Endothelial cell of umbilical vein (primary cell): ENCODE data around the gene SOX18. TPM values are rescaled to one million over a fixed set of nuclear protein-coding genes. Genes with fewer than 3 reads are reported as not detected.

Experiments
- BruUV-seq: library from RNA; stranded (reverse); fragments of 400-500 nt; replicated peaks from 2 replicates; lab custom pipeline; 2021; lab: Mats Ljungman, UMichigan
- CTCF ChIA-PET: fragments of 300-600, 350-600 bp; sonication (Branson Sonifier 250); formaldehyde crosslinking; loops from one replicate; lab custom pipeline; 2021; ENCODE audit warnings: antibody characterized with exemption, inconsistent platforms; lab: Charles Lee
- POLR2A ChIA-PET: fragments of 300-600, 350-600 bp; sonication (Branson Sonifier 250); formaldehyde crosslinking; loops from one replicate; lab custom pipeline; 2021; ENCODE audit warnings: antibody characterized with exemption, inconsistent platforms; lab: Charles Lee
- DNase-seq: peaks from one replicate; pipeline ENCODE4 v3.0.0-alpha.2; 2011; ENCODE audit warnings: low read depth, low spot score
- FAIRE-seq: peaks from 2 replicates; lab custom pipeline; 2011; peaks lifted over from hg19 to GRCh38; lab: Jason Lieb, UNC
- H2AFZ ChIP-seq: 2 replicates; pipeline ENCODE4 v1.6.0; 2012; ENCODE audit warnings: low read depth, low read length, control low read depth, inconsistent platforms
- H3K27ac ChIP-seq: 2 replicates; pipeline ENCODE4 v1.5.1; 2011; ENCODE audit warnings: low read depth, mild to moderate bottlenecking, control low read depth, low read length, moderate library complexity; ENCODE audit not compliant: insufficient read depth
- H3K27me3 ChIP-seq, 2 experiments: 2 replicates each; pipeline versions ENCODE4 v1.6.0 to v1.6.1; 2011; ENCODE audit warnings: low read length in 2 of 2, mixed read lengths in 1 of 2; ENCODE audit not compliant: control insufficient read depth in 2 of 2, insufficient read depth in 2 of 2
- H3K36me3 ChIP-seq, 2 experiments: 2 replicates in 1 of 2; 3 replicates in 1 of 2; pipeline ENCODE4 v1.5.1; 2011; ENCODE audit warnings: low read length in 2 of 2, mild to moderate bottlenecking in 1 of 2, moderate library complexity in 1 of 2; ENCODE audit not compliant: control insufficient read depth in 2 of 2, insufficient read depth in 2 of 2; ENCODE audit errors: extremely low read depth in 1 of 2
- H3K4me1 ChIP-seq: 3 replicates; pipeline ENCODE4 v1.5.1; 2011; ENCODE audit warnings: mild to moderate bottlenecking, low read length; ENCODE audit not compliant: control insufficient read depth, insufficient read depth; ENCODE audit errors: extremely low read depth
- H3K4me2 ChIP-seq: 2 replicates; pipeline ENCODE4 v1.6.1; 2011; ENCODE audit warnings: low read length, control low read depth, mixed read lengths; ENCODE audit not compliant: insufficient read depth
- H3K4me3 ChIP-seq, 3 experiments: fragments of 200-600 bp in 1 of 3; sonication (generic), shearing (Covaris generic) in 1 of 3; replicated peaks in 1 of 3; 2 replicates each; pipeline ENCODE4 v1.5.1; 2011 to 2016; ENCODE audit warnings: control low read depth in 3 of 3, low read length in 3 of 3, mild to moderate bottlenecking in 2 of 3, inconsistent platforms in 1 of 3, low read depth in 1 of 3, moderate library complexity in 1 of 3; ENCODE audit not compliant: insufficient read depth in 1 of 3
- H3K79me2 ChIP-seq: 2 replicates; pipeline ENCODE4 v1.6.0; 2012; ENCODE audit warnings: low read length, inconsistent platforms; ENCODE audit not compliant: control insufficient read depth, insufficient read depth
- H3K9ac ChIP-seq: replicated peaks from 2 replicates; pipeline ENCODE3; 2011; ENCODE audit warnings: low read length, control low read depth; ENCODE audit not compliant: insufficient read depth; ENCODE audit errors: extremely low read depth
- H3K9me1 ChIP-seq: replicated peaks from 3 replicates; pipeline ENCODE4 v1.6.0; 2011; ENCODE audit warnings: mild to moderate bottlenecking, low read length; ENCODE audit not compliant: control insufficient read depth, insufficient read depth; ENCODE audit errors: extremely low read depth
- H3K9me3 ChIP-seq: replicated peaks from 2 replicates; pipeline ENCODE4 v1.5.1; 2012; ENCODE audit warnings: low read length, inconsistent platforms; ENCODE audit not compliant: control insufficient read depth, insufficient read depth
- H4K20me1 ChIP-seq: replicated peaks from 2 replicates; pipeline ENCODE3; 2011; ENCODE audit warnings: mild to moderate bottlenecking, low read length; ENCODE audit not compliant: control insufficient read depth, insufficient read depth; ENCODE audit errors: extremely low read depth
- POLR2AphosphoS5 ChIP-seq: IDR thresholded peaks from 2 replicates; pipeline ENCODE4 v1.6.1; 2012; ENCODE audit warnings: low read depth, mild to moderate bottlenecking, control low read depth, low read length, moderate library complexity; ENCODE audit not compliant: insufficient read depth
- dilution Hi-C: fragments of 300-500 bp; cut with MboI; formaldehyde crosslinking; loops from one replicate; pipeline ENCODE4 v1.15.0; 2019; ENCODE audit warnings: low sequenced_read_pairs; ENCODE audit not compliant: extremely low pct_ligation_motif_present
- intact Hi-C: fragments of 100-400 bp; cut with micrococcal nuclease; formaldehyde crosslinking; loops from one replicate; pipeline ENCODE4 v1.10.0; 2022
- polyA plus RNA-seq, 4 experiments: library from polyadenylated mRNA; depleted of rRNA in 3 of 4; stranded (reverse) in 3 of 4; unstranded in 1 of 4; fragments of >200 nt; gene quantifications; 2 replicates each; pipeline versions ENCODE4 v1.2.1 to v1.2.3, GENCODE V29; 2011 to 2012; ENCODE audit warnings: missing spikeins in 1 of 4
- total RNA-seq: library from RNA; stranded (reverse); gene quantifications from 2 replicates; pipeline ENCODE4 v1.2.3, GENCODE V29; 2021
- TF ChIP-seq, protein P1 (sequence below), 2 donors: IDR thresholded peaks; 1 replicate in 1 of 2; 2 replicates in 1 of 2; pipeline ENCODE4 v1.5.1; 2011; ENCODE audit warnings: low read length in 2 of 2, mild to moderate bottlenecking in 2 of 2, moderate library complexity in 2 of 2, control low read depth in 1 of 2, inconsistent platforms in 1 of 2, low read depth in 1 of 2; ENCODE audit not compliant: insufficient read depth in 1 of 2; ENCODE audit errors: extremely low read depth in 1 of 2

Gene SOX18
- total and polyA plus RNA-seq, 2 donors (not counting 3 experiments of a cell fraction or from before 2014, with no cell fraction given) = 20.9 to 175 TPM

- Histone ChIP-seq H2AFZ (no peak overlapping the region), H3K27me3 (no peaks in the 10 kb centered on the region), H3K4me2 (no peak overlapping the region), H3K27ac (no peak overlapping the region), H3K4me1 (peaks cover 5% of the 10 kb centered on the region), H3K36me3 (peaks cover 0 to 21% of the 10 kb centered on the region in 2 experiments), H3K9me1 (no peaks in the 10 kb centered on the region), H3K9ac (no peak overlapping the region), H3K9me3 (no peaks in the 10 kb centered on the region), H3K4me3 (no peak overlapping the region), H4K20me1 (no peaks in the 10 kb centered on the region), H3K79me2 (peaks cover 6% of the 10 kb centered on the region)
- intact Hi-C loops = no loop called here
- CTCF ChIA-PET = no interaction called here
- no peak for FAIRE-seq
- no TSS peak for BruUV-seq
- POLR2A ChIA-PET = no interaction called here
- TF ChIP-seq POLR2AphosphoS5 = no peak
- no peak for DNase-seq
- dilution Hi-C loops = no loop called here
Measured at GRCh38 chr20:64073476-64074183, 24.2 kb upstream of the SOX18 start.

- H3K4me3 ChIP-seq = no peak overlapping the region
- BruUV-seq = no TSS peak
- peaks cover 0 to 21% of the 10 kb centered on the region in 2 experiments for H3K36me3 ChIP-seq
- no peak overlapping the region for H2AFZ ChIP-seq
- CTCF ChIA-PET = interaction anchor here (1.2 to 1.5 kb wide), 3 partner anchors 19 to 34 kb away, joined by 3 to 5 read pairs (median 5); no protein-coding TSS in a partner anchor
- no peak overlapping the region for H3K4me2 ChIP-seq
- no peaks in the 10 kb centered on the region for H3K9me3 ChIP-seq
- no peak overlapping the region for H3K9ac ChIP-seq
- TF ChIP-seq, protein P1, sequence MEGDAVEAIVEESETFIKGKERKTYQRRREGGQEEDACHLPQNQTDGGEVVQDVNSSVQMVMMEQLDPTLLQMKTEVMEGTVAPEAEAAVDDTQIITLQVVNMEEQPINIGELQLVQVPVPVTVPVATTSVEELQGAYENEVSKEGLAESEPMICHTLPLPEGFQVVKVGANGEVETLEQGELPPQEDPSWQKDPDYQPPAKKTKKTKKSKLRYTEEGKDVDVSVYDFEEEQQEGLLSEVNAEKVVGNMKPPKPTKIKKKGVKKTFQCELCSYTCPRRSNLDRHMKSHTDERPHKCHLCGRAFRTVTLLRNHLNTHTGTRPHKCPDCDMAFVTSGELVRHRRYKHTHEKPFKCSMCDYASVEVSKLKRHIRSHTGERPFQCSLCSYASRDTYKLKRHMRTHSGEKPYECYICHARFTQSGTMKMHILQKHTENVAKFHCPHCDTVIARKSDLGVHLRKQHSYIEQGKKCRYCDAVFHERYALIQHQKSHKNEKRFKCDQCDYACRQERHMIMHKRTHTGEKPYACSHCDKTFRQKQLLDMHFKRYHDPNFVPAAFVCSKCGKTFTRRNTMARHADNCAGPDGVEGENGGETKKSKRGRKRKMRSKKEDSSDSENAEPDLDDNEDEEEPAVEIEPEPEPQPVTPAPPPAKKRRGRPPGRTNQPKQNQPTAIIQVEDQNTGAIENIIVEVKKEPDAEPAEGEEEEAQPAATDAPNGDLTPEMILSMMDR (IDR thresholded peaks at IDR 0.05; ENCODE audit: extremely low read depth in 1 of 2, insufficient read depth in 1 of 2, low read depth in 1 of 2, low read length in 2 of 2) = no peak
- H3K4me1 ChIP-seq = no peaks in the 10 kb centered on the region
- POLR2A ChIA-PET = no interaction called here
- DNase-seq (no peak), FAIRE-seq (no peak)
- H3K27ac ChIP-seq = no peak overlapping the region
- no peaks in the 10 kb centered on the region for H3K9me1 ChIP-seq
- dilution Hi-C loops = no loop called here
- peaks cover 2% of the 10 kb centered on the region for H3K79me2 ChIP-seq
- H4K20me1 ChIP-seq = no peaks in the 10 kb centered on the region
- intact Hi-C loops = no loop called here
- no peaks in the 10 kb centered on the region for H3K27me3 ChIP-seq
Measured at GRCh38 chr20:64072498-64073063, 23.1 kb upstream of the SOX18 start.
